Left forelimb (tissue), 1 donor: ENCODE data around the gene SLCO4A1.
"Not testable (repeated sequence)": the region's sequence is repeated elsewhere in the genome, so short reads cannot be mapped to it uniquely, and the experiment has no call there.

ENCODE experiments used
- DNase-seq: peaks from one replicate; pipeline ENCODE4 v3.0.0-alpha.2; 2018; ENCODE audit warnings: low spot score

SLCO4A1 gene

DNA sequence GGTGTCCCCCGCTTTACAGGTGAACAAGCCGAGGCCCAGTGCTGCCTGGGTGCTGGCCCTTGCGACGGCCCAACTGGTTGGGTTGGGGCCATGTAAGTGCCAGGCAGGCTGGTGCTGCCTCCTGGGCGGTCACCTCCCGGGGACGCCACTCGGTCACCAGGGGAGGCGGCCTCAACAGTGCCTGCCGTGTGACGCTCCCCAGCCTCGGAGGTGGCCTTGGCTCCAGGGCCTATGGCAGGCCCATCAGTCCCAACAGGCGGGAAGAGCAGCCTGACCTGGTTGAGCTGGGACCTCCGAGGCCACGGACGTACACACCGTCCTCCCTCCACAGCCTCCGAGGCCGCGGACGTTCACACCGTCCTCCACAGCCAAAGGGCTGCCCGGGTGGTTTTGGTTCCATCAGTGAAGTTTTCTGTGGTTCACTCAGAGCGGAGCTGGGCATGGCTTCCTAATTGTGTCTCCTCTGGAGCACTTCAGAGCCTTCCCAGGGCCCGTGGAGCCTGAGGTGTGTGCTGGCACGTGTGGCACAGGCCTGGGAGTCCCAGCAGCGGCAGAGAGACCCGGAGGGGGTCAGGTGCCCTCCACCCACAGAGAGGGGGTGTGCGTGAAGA, 19.3 kb upstream of the SLCO4A1 start:
- DNase-seq, result no peak

DNA sequence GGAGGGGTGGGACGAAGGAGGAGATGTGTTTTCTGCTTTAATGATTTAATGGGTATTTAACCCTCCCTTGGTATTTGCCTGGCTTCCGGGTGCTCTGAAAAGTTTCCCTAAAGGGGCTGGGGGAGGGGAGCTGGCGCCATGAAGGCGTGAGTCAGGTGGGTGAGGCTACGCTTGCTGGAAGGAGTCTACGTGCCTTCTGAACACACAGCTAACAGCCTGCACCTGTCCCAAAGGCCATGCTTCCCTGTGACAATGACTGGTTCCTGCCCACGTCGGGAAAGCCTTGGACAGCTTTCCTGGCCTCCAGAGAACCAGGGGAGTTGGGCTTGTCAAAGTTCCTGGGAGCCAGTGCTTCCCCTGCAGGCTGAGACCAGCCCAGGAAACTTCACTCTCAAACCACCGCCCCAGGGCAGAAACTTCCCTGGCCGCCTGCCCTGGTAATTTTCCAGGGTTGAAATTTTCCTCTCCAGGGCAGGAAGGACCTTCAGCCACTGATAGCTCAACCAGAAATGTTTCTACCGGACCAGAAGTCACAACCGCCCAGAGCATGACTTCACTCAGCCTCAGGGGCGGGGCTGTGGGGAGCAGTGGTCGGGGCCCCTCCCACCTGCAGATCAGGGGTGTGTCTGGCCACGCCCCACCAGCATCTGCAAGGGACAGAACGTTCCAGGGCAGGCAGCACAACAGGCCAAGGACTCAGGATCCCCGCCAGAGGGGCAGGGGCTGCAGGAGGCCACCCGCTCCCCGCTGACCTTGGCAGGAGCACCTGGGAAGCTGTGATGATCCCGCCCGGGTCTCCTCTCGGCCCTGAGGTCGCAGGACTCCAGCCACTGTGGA, 18.6 kb upstream of the SLCO4A1 start:
- peak; percentile 82 for DNase-seq

DNA sequence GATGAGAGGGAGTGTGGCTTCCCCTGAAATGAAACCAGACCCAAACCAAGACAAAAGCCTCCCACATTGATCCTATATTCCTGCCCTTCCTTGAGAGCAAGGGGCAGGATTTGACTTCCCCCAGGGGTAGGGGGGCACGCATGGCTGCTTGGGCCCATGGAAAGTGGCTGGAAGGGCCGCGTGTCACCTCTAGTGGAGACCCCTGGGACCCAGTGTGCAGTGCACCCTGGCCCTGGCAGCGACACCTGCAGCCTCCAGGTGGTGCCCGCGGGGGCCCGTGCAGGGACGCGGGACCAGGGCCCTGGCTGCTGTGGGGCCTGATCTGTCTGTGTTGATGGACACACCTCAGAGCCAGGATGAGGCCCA, 18.0 kb upstream of the SLCO4A1 start:
- no peak for DNase-seq

DNA sequence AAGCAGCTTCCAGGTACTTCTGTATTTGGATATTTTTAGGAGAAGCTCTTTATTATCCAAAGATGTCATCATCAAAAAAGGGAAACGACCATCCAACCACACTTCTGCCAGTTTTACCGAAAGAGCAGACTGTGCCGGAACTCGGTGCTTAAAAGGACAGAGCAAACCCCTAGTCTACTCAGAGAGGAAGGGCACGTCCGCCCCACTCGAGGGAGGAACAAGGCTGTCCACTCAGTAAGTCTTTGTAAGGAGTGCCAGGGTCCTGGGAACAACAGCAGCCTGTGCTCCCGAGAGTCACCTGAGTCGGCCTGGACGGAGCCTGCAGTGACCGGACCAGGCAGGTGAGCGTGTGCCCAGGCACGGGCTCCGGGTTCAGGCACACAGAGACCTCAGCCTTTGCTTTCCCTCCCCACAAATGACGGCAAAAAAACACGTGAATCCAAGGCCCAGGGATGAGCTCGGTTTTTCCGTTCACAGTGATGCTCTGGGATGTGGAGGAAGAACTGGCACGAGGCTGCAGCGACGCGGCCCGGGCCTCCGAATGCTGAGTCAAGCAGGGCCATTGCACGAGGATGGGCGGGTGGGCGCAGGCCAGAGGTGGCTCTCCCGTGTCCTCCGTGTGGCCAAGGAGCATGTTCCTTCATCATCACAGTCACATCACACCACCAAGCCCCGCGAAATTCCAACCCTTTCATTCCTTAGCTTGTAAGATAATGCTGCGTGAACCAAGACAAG, 17.4 kb upstream of the SLCO4A1 start:
- DNase-seq, result no peak

DNA sequence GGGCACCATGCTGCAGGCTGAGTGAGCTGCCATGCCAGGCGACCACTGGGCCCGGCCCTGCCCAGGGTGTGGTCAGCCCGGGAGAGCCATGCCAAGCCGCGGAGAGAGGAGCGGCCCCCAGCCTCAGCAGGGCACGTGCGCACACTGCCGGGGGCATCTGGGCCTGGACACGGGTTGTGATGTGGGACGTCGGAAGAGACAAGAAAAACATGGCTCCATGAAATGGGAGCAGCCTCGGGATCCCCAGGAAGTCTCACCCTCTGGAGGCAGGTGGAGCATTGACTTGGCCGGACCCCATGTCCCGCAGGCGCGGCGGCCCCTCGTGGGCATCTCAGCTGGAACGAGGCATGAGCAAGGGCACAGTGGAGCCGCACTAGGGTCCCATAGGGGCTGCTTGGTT, 16.8 kb upstream of the SLCO4A1 start:
- DNase-seq, result no peak

DNA sequence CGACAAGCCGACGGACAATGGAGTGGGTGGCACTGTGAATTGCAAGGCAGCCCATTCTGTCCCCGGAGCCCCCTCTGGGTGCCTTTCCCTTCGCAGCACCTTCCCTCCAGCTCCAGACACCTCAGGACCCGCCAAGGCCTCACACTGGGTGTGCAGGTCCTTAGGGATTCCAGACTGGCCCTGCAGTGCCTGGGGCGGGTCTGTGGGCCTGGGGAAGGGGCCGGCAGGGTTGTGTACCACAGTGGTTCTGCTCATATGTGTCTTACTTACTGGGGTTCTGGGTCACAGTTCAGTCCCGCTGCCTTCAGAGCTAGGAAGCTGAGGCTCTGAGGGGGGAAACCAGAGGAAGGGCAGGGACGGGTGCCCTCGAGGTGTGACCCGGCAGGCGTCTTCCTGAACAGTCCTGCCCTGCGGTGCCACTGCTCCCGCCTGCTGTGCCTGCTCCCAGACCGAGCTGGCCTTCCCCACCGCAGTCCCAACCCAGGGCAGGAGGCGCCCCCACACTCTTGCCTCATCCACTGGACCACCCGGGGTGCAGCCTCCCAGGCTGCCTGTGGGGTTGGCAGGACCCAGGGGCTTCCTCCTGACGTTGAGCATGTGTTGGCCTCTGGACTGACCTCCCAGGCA, 16.3 kb upstream of the SLCO4A1 start:
- DNase-seq, result no peak

DNA sequence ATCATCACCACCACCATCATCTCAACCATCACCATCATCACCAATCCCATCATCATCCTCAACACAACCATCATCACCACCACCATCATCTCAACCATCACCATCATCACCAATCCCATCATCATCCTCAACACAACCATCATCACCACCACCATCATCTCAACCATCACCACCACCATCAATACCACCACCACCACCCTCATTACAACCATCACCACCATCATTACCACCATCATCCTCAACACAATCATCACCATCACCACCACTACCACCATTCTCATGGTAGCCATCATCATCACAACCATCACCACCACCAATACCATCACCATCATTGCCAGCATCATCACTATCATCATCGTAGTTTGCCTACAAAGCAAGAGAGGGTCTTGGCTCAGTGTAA, 14.9 kb upstream of the SLCO4A1 start:
- DNase-seq, result not testable (repeated sequence)

DNA sequence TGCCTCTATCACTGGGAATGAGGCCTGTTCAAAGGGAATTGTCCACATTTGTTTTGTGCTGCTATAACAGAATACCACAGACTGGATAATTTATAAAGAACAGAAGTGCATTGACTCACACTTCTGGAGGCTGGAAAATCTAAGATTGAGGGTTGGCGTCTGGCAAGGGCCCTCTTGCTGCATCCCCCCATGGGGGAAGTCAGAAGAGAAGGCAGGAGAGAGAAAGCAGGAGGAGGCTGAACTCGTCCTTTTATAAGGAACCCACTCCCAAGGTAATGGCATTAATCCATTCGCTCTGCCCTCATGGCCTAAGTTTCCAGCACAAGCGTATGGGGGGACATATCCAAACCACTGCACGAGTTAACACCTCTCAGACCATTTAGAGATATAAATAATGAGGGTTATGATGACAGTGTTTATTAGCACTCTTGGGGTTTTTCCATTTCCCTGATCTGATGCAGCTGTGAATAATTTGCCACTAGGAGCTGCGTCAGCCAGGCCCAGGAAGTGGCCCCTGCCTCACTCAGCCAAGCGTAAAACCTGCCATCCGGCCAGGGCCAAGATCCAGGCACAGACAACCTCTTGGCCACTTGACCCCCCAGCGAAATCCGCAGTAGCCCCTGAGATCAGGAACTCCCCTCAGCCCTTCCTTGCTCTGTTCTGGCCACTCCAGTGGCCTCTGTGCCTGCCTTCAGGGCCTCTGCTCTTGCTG, 14.2 kb upstream of the SLCO4A1 start:
- no peak for DNase-seq

DNA sequence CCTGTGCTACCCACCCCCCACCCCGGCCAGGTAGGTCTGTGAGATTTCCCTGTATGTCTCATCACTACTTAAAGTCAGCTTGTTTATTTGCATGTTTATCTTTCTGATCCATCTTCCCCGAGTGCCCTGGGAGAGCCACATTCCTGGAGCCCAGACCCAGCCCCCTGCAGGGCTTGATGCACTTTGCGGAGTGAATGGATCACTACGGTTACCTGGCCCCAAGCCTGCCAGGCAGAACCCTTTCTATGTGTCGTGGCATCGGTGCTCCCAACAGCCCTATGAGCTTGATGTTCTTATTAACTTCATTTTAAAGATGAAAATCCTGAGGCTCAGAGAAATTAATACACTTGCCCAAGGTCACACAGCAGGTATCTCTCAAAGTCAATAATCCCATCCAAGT, 13.6 kb upstream of the SLCO4A1 start:
- no peak for DNase-seq

DNA sequence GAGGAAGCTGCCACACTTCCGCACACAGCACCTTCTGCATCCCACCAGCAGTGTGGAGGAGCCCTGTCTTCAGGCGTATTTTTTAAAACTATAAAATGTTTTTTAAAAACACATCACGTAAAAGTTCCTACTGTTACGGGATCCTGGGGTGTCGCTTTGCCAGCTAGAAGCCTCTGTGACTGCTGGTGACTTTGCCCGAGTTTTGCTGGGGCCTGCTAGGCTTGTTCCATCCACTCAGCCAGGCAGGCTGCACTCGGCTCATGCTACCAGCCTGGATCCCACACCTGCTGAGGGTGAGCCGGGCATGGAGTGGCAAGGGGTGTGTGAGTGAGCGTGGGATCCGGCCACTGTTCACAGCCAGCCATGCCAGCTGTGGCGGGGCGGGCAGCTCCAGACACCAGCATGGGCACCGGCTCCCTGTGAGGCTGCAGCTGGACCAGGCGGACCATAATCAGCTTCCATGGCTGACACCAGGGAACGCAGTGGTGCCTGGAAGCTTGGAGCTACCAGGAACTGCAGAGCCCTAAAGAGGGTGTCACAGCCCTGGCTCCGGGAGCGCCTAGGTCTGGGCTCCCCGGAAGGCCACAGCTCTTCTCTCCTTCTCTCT, 12.3 kb upstream of the SLCO4A1 start:
- DNase-seq, result no peak

DNA sequence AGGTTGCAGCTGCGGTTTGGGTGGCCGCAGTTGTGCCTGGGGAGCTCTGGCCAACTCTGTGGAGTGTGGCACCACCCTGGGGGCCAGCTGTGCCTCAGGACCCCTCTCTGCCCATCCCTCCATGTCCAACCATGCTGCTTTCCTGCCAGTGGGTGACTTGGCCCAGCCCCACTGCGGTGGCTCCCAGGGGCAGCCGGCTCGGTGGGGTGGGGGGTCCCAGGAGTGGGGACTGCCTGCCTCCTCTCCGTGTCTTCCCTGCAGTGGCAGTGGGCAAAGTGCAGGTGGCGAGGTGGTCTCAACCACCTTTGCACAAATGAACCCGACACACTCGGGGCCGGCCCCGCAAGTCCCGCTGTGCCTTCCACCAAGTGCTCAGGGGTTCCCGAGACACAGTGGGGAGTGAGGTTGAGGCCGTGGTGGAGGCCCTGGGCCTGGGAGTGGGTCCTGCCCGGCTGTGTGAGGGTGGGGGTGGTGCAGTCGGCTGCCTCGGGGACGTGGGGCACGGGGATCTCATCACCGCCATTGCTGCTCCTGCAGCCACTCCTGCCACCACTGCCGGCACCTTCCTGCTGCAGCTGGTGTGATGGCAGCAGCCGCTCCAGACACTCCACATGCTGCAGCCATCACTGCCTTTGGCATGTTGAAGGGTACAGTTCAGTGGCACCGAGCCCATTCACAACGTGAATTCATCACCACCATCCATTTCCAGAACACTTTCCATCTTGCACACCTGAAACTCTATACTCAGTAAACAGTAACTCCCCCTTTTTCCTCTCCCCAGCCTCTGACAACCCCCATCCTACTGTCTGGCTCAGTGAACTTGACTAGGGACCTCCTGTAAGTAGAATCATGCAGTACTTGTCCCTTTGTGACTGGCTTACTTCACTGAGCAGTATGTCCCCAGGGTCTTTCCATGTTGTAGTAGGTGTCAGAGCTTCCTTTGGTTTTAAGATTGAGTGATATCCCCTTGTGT, 10.7 kb upstream of the SLCO4A1 start:
- no peak for DNase-seq

DNA sequence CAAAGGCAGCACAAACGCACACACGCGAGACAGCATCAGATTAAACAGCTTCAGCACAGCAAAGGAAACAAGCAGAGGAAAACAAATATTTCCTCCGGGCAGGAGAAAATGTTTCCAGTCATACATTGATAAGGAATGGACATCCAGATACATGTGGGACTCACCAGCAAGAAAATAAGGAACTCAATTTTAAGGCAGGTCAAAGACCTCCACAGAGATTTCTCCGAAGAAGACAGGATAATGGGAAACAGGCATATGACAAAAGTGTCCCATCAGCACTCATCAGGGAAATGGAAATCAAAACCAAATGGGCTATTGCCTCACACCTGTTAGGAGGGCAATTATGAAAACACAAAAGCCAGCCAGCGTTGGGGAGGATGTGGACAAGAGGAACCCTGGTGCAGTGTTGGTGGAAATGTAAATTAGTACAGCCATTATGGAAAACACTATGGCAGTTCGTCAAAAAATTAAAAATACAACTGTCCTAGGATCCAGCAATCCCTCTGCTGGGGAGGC, 9.7 kb upstream of the SLCO4A1 start:
- DNase-seq, result no peak

DNA sequence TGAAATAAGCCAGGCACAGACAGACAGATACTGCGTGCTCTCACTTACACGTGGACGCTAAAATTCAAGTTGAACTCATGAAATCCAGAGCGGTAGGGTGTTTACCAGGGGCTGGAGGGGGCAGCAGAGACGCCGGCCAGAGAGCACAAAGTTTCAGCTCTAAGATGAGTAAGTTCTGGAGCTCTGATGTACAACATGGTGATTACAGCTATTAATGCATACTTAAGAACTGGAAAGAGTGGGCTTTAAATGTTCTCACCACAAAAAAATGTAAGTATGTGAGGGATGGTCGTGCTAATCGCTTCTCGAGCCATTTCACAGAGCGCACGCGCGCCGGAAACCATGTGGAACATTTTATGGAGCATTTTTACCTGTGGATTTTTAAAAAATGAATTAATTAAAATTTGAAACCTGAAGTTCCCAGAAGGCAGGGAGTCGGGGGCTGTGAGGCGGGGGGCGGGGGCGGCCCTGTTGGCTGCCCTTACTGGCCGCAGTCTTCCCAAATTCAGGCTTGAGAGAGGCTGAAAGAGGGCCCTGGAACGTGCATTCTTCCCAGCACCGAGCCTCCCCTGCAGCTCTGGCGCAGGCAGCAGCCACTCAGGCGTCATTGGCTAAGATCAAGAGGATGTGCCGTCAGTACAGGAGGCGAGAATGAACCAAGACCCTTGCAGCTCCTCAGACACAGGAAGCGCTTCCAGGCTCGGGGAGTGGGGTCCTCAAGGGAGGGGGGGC, 8.5 kb upstream of the SLCO4A1 start:
- no peak for DNase-seq

DNA sequence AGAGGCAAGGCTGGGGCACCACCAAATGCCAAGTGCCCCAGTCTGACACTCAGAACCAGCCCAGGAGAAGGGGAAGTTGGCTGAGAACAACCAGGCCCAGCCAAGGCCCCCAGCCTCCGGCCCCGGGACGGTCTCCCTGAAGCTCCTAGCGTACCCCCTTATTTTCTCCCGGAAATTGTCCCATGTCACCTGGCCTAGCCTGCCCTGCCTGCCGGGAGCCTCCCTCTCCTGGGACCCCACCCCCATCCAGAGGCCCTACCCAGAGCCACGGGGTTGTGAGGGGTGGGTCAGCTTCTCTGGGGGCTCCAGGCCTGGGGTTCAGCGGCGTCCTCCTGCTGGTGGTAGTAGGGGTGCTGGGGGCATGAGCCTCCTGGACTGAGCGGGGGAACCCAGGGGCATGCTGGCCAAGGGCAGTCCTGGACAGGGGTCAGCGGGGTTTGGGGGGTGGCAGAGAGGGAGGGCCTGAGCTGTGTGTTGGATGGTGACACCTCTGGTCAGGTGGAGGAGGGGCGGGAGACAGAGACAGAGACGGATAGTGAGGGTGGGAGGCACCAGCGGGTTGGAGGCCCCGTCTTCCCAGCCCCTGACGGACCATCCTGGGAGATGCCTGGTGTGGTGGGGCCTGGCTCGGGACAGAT, 7.9 kb upstream of the SLCO4A1 start:
- DNase-seq, result no peak

DNA sequence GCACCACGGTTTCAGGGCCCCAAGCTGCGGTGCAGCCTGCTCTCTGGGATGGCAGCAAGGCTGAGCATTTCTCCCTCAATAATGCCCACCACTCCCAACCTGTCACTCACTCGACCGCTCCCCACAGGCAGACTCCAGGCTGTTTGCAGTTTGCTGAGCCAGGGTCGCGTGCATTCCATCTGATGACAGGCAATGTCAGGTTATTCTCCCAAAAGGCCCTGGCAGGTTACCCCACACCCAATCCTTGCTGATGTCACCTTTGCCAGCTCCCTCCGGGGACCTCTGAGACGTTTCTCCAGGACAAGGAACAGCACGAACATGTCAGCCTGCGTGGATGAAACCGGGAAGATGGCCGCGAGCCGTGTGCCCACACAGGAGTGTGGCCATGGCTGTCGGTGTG, 7.1 kb upstream of the SLCO4A1 start:
- DNase-seq, result no peak

DNA sequence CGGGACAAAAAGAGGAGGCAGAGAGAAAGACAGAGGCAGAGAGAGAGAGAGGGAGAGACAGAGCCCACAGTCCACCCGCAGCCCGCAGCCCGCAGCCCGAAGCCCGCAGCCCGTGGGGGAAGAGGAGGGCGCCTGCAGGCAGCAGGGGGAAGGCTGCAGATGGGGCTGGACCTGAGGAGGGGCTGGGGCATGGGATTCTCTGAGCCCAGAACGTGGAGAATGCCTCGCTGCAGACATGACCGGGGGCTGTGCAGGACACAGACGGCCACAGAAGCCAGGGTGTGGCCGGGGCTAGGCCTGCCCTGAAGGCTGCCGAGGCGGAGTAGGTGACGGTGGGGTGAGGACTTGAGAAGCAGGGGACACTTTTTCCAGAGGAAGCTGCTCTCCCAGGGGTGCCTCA, 6.5 kb upstream of the SLCO4A1 start:
- no peak for DNase-seq

DNA sequence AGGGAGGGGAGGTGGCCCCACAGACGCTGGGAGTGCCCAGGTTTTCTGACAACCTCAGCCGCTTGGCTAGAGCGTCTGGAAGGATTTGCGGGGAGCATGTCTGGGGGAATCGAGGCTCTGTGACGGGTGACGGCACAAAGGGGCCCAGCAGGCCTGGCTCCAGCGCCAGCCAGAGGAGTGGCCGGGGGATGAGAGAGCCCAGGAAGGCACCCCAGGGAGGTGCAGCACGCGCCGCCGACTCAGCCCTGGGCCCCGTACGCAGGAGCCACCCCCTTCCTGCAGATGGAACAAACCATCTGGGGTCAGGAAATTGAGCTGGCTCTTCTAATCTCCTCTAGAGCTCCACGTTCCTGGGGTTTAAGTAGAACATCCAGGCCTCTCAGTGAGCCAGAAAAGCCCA, 5.9 kb upstream of the SLCO4A1 start:
- DNase-seq, result no peak

DNA sequence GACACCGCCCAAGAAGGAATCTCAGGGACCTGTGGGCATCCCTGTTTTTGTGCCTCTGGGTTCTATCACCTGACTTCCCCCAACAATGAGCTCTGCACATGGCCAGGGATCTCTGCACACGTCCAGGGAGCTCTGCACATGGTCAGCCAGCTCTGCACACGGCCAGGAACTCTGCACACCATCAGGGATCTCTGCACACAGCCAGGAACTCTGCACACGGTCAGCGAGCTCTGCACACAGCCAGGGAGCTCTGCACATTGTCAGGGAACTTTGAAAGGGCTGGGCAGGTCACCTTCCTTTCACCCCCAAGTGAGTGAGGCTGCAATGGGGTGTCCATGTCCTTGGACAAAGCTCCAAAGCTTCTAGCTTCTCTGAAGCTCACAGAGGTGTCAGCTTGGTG, 5.2 kb upstream of the SLCO4A1 start:
- DNase-seq, result no peak

DNA sequence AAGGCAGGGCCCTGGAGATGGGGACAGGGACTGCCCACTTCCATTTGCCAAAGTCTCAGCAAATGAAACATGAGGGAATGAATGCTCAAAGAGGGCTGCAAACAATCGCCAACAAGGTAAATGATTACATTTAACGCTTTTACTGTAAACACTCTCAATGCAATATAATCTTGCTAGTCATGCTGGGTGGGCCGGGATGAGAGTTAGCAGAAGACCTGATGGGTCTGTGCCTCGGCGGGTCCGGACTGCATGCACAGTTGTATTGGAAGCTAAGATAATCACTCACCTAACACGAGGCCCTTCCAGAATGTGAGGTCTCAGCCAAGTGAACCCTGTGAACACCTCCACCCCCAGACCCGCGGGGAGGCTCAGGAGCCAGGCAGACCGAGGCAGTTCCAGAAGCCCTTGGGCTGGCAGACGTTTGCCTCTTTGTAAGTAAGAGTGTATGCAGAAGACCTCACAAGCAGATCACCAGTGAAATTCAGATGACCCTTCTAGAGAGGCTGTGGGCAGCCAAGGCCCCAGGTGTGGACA, 4.7 kb upstream of the SLCO4A1 start:
- no peak for DNase-seq
